ENCODE data around the gene ZNF181.

The ZNF181 gene

DNA sequence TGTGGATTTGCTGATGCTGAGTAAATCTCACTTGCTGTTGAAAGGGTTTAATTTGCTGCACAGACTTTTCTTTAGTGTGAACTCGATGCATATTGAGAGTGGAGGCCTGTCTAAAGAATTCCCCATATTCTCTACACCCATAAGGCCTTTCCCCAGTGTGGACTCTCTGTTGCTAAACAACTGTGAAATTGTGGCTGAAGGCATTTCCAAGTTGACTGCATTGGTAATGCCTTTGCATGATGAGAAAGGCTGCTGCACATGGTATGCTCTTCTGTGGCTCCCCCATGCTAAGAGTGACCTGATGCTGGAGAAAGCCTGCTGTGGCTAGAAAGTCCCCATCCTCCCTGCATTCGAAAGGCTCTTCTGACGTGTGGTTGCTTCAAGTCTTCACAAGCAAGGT, 45.6 kb downstream of the ZNF181 start:
- Histone ChIP-seq H3K9ac (ENCODE audit: low read length) (no peak overlapping the region), H3K23ac (ENCODE audit: low read length) (no peak overlapping the region), H3K4me1 (ENCODE audit: control insufficient read depth in 1 of 2, insufficient read depth in 2 of 2, low read length in 2 of 2) (no peaks in the 10 kb centered on the region), H3K27me3 (ENCODE audit: insufficient read depth, low read length) (no peaks in the 10 kb centered on the region), H3K18ac (ENCODE audit: low read length) (no peak overlapping the region), H3K4me3 (ENCODE audit: low read depth, low read length) (no peak overlapping the region), H3K4ac (ENCODE audit: low read depth, low read length) (no peak overlapping the region), H3K4me2 (ENCODE audit: low read length) (no peak overlapping the region), H4K91ac (ENCODE audit: low read depth, low read length) (no peak overlapping the region), H2BK120ac (ENCODE audit: insufficient read depth, low read length, poor library complexity) (no peak overlapping the region), H2AK5ac (ENCODE audit: low read length) (no peak overlapping the region), H4K8ac (ENCODE audit: low read depth, low read length) (no peak overlapping the region), H2BK5ac (ENCODE audit: low read depth, low read length, poor library complexity) (no peak overlapping the region), H3K79me1 (ENCODE audit: low read length) (no peaks in the 10 kb centered on the region), H4K12ac (ENCODE audit: low read depth, low read length) (no peak overlapping the region), H3K9me3 (ENCODE audit: insufficient read depth, low read depth, low read length) (peaks cover 22% of the 10 kb centered on the region), H3K79me2 (ENCODE audit: control insufficient read depth, insufficient read depth, low read length, poor library complexity) (no peaks in the 10 kb centered on the region), H3K27ac (ENCODE audit: low read depth, low read length) (no peak overlapping the region), H2BK12ac (ENCODE audit: low read length) (no peak overlapping the region), H2AFZ (ENCODE audit: insufficient read depth, low read length, poor library complexity) (no peak overlapping the region), H3K36me3 (ENCODE audit: control insufficient read depth in 1 of 2, insufficient read depth in 2 of 2, low read length in 2 of 2) (no peaks in the 10 kb centered on the region), H3K14ac (ENCODE audit: low read length) (no peak overlapping the region)
- no peak for DNase-seq
- no CpG with 5 or more reads among the region's 3 CpGs for WGBS (ENCODE audit: extremely low coverage, insufficient coverage, insufficient read length)

DNA sequence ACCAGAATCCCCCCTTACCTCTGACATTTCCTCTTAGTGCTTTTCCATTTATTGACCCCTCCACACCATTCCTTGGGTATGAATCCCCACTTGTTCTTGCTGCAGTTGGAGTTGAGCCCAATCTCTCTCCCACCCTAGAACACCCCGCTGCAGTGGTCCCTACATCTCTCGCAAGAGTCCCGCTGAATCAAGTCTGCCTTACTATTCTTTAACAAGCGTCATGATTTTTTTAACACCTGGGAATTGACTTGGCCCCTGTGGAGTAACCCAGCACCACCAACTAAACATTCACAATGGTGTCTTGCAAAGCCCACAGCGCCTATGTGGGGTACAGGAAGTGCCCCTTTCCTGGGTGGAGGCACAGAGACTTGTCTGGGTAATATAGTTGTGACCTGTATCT, 52.2 kb downstream of the ZNF181 start:
- H3K4ac ChIP-seq (ENCODE audit: low read depth, low read length): no peak overlapping the region
- H2BK12ac ChIP-seq (ENCODE audit: low read length): no peak overlapping the region
- no peak overlapping the region for H3K14ac ChIP-seq (ENCODE audit: low read length)
- H3K36me3 ChIP-seq (ENCODE audit: control insufficient read depth in 1 of 2, insufficient read depth in 2 of 2, low read length in 2 of 2): no peaks in the 10 kb centered on the region
- no peak overlapping the region for H3K27ac ChIP-seq (ENCODE audit: low read depth, low read length)
- H3K9ac ChIP-seq (ENCODE audit: low read length): no peak overlapping the region
- H3K27me3 ChIP-seq (ENCODE audit: insufficient read depth, low read length): no peaks in the 10 kb centered on the region
- no peak overlapping the region for H3K4me2 ChIP-seq (ENCODE audit: low read length)
- H3K9me3 ChIP-seq (ENCODE audit: insufficient read depth, low read depth, low read length): peaks cover 21% of the 10 kb centered on the region
- H3K18ac ChIP-seq (ENCODE audit: low read length): no peak overlapping the region
- DNase-seq: no peak
- no CpG with 5 or more reads among the region's 5 CpGs for WGBS (ENCODE audit: extremely low coverage, insufficient coverage, insufficient read length)
- H3K79me2 ChIP-seq (ENCODE audit: control insufficient read depth, insufficient read depth, low read length, poor library complexity): no peaks in the 10 kb centered on the region
- H3K4me1 ChIP-seq (ENCODE audit: control insufficient read depth in 1 of 2, insufficient read depth in 2 of 2, low read length in 2 of 2): no peaks in the 10 kb centered on the region
- no peak overlapping the region for H4K8ac ChIP-seq (ENCODE audit: low read depth, low read length)
- H3K23ac ChIP-seq (ENCODE audit: low read length): no peak overlapping the region
- H2BK120ac ChIP-seq (ENCODE audit: insufficient read depth, low read length, poor library complexity): no peak overlapping the region
- H4K12ac ChIP-seq (ENCODE audit: low read depth, low read length): no peak overlapping the region
- H2AK5ac ChIP-seq (ENCODE audit: low read length): no peak overlapping the region
- H3K79me1 ChIP-seq (ENCODE audit: low read length): no peaks in the 10 kb centered on the region
- H2BK5ac ChIP-seq (ENCODE audit: low read depth, low read length, poor library complexity): no peak overlapping the region
- H3K4me3 ChIP-seq (ENCODE audit: low read depth, low read length): no peak overlapping the region
- no peak overlapping the region for H4K91ac ChIP-seq (ENCODE audit: low read depth, low read length)
- H2AFZ ChIP-seq (ENCODE audit: insufficient read depth, low read length, poor library complexity): no peak overlapping the region

- no peak overlapping the region for H4K91ac ChIP-seq (ENCODE audit: low read depth, low read length)
- H2AK5ac ChIP-seq (ENCODE audit: low read length): no peak overlapping the region
- no peak overlapping the region for H2BK5ac ChIP-seq (ENCODE audit: low read depth, low read length, poor library complexity)
- H3K14ac ChIP-seq (ENCODE audit: low read length): no peak overlapping the region
- no peak overlapping the region for H3K23ac ChIP-seq (ENCODE audit: low read length)
- H3K9me3 ChIP-seq (ENCODE audit: insufficient read depth, low read depth, low read length): peaks cover 13% of the 10 kb centered on the region
- no peak overlapping the region for H2AFZ ChIP-seq (ENCODE audit: insufficient read depth, low read length, poor library complexity)
- H2BK12ac ChIP-seq (ENCODE audit: low read length): no peak overlapping the region
- H3K4ac ChIP-seq (ENCODE audit: low read depth, low read length): no peak overlapping the region
- DNase-seq: peak; percentile 40 to 51
- H3K27ac ChIP-seq (ENCODE audit: low read depth, low read length): no peak overlapping the region
- no CpG with 5 or more reads among the region's 3 CpGs for WGBS (ENCODE audit: extremely low coverage, insufficient coverage, insufficient read length)
- H3K4me3 ChIP-seq (ENCODE audit: low read depth, low read length): no peak overlapping the region
- no peaks in the 10 kb centered on the region for H3K79me1 ChIP-seq (ENCODE audit: low read length)
- H3K4me2 ChIP-seq (ENCODE audit: low read length): no peak overlapping the region
- no peaks in the 10 kb centered on the region for H3K4me1 ChIP-seq (ENCODE audit: control insufficient read depth in 1 of 2, insufficient read depth in 2 of 2, low read length in 2 of 2)
- H3K27me3 ChIP-seq (ENCODE audit: insufficient read depth, low read length): no peaks in the 10 kb centered on the region
- H3K36me3 ChIP-seq (ENCODE audit: control insufficient read depth in 1 of 2, insufficient read depth in 2 of 2, low read length in 2 of 2): no peaks in the 10 kb centered on the region
- H3K9ac ChIP-seq (ENCODE audit: low read length): no peak overlapping the region
- H3K18ac ChIP-seq (ENCODE audit: low read length): no peak overlapping the region
- no peak overlapping the region for H4K12ac ChIP-seq (ENCODE audit: low read depth, low read length)
- no peak overlapping the region for H4K8ac ChIP-seq (ENCODE audit: low read depth, low read length)
- no peaks in the 10 kb centered on the region for H3K79me2 ChIP-seq (ENCODE audit: control insufficient read depth, insufficient read depth, low read length, poor library complexity)
- no peak overlapping the region for H2BK120ac ChIP-seq (ENCODE audit: insufficient read depth, low read length, poor library complexity)
Measured at GRCh38 chr19:34787059-34787824, 53.2 kb downstream of the ZNF181 start.

- no peak for DNase-seq
- Histone ChIP-seq H3K9me3 (ENCODE audit: insufficient read depth, low read depth, low read length) (peaks cover 9% of the 10 kb centered on the region), H3K18ac (ENCODE audit: low read length) (no peak overlapping the region), H4K12ac (ENCODE audit: low read depth, low read length) (no peak overlapping the region), H3K23ac (ENCODE audit: low read length) (no peak overlapping the region), H2BK120ac (ENCODE audit: insufficient read depth, low read length, poor library complexity) (no peak overlapping the region), H3K4ac (ENCODE audit: low read depth, low read length) (no peak overlapping the region), H2BK5ac (ENCODE audit: low read depth, low read length, poor library complexity) (no peak overlapping the region), H2BK12ac (ENCODE audit: low read length) (no peak overlapping the region), H2AK5ac (ENCODE audit: low read length) (no peak overlapping the region), H2AFZ (ENCODE audit: insufficient read depth, low read length, poor library complexity) (no peak overlapping the region), H3K27me3 (ENCODE audit: insufficient read depth, low read length) (no peaks in the 10 kb centered on the region), H4K8ac (ENCODE audit: low read depth, low read length) (no peak overlapping the region), H3K79me2 (ENCODE audit: control insufficient read depth, insufficient read depth, low read length, poor library complexity) (no peaks in the 10 kb centered on the region), H3K79me1 (ENCODE audit: low read length) (no peaks in the 10 kb centered on the region), H3K4me3 (ENCODE audit: low read depth, low read length) (no peak overlapping the region), H3K14ac (ENCODE audit: low read length) (no peak overlapping the region), H3K36me3 (ENCODE audit: control insufficient read depth in 1 of 2, insufficient read depth in 2 of 2, low read length in 2 of 2) (no peaks in the 10 kb centered on the region), H3K27ac (ENCODE audit: low read depth, low read length) (no peak overlapping the region), H3K4me2 (ENCODE audit: low read length) (no peak overlapping the region), H4K91ac (ENCODE audit: low read depth, low read length) (no peak overlapping the region), H3K9ac (ENCODE audit: low read length) (no peak overlapping the region), H3K4me1 (ENCODE audit: control insufficient read depth in 1 of 2, insufficient read depth in 2 of 2, low read length in 2 of 2) (no peaks in the 10 kb centered on the region)
- no CpG with 5 or more reads among the region's 2 CpGs for WGBS (ENCODE audit: extremely low coverage, insufficient coverage, insufficient read length)
Measured at GRCh38 chr19:34788074-34788473, 54.0 kb downstream of the ZNF181 start.

All from trophoblast cell (in vitro differentiated cells and primary cell).